K562 (cell line): ENCODE measurements around the gene UGT1A10.

ENCODE experiments used
- BHLHE40 ChIP-seq: IDR thresholded peaks from 2 replicates; pipeline ENCODE4 v1.6.1; 2011; ENCODE audit warnings: low read length, improper control_type of control experiment
- KDM1A ChIP-seq, 2 experiments: fragments of 450-650 bp; IDR thresholded peaks; 2 replicates each; pipeline ENCODE4 v1.6.1; 2016; ENCODE audit warnings: mild to moderate bottlenecking in 2 of 2
- NFIC ChIP-seq: fragments of 450-650 bp; IDR thresholded peaks from 2 replicates; pipeline ENCODE4 v1.6.1; 2017; ENCODE audit warnings: mild to moderate bottlenecking, inconsistent platforms
- RFX7 ChIP-seq: fragments of 250-450 bp; sonication (Bioruptor Pico); IDR thresholded peaks from 2 replicates; pipeline ENCODE4 v1.5.1; 2021; ENCODE audit warnings: mild to moderate bottlenecking
- TF ChIP-seq, protein P1 (sequence below), 2 experiments: fragments of 450-650 bp in 1 of 2; sonication (generic) in 1 of 2; formaldehyde crosslinking in 1 of 2; IDR thresholded peaks in 1 of 2; conservative IDR thresholded peaks in 1 of 2; 2 replicates each; pipeline versions ENCODE4 v1.6.1 to v1.8.1; 2016 to 2023; ENCODE audit warnings: mild to moderate bottlenecking in 2 of 2, moderate library complexity in 2 of 2, inconsistent platforms in 1 of 2, missing genetic modification reagents in 1 of 2
- TF ChIP-seq, protein P2 (sequence below), 3 experiments: IDR thresholded peaks in 2 of 3; conservative IDR thresholded peaks in 1 of 3; 2 replicates each; pipeline ENCODE4 v1.5.1; 2011 to 2012; ENCODE audit warnings: low read length in 3 of 3, mild to moderate bottlenecking in 3 of 3, control low read depth in 2 of 3, improper control_type of control experiment in 1 of 3, inconsistent platforms in 1 of 3, low read depth in 1 of 3, mixed read lengths in 1 of 3, moderate library complexity in 1 of 3; ENCODE audit not compliant: insufficient read depth in 2 of 3

DNA sequence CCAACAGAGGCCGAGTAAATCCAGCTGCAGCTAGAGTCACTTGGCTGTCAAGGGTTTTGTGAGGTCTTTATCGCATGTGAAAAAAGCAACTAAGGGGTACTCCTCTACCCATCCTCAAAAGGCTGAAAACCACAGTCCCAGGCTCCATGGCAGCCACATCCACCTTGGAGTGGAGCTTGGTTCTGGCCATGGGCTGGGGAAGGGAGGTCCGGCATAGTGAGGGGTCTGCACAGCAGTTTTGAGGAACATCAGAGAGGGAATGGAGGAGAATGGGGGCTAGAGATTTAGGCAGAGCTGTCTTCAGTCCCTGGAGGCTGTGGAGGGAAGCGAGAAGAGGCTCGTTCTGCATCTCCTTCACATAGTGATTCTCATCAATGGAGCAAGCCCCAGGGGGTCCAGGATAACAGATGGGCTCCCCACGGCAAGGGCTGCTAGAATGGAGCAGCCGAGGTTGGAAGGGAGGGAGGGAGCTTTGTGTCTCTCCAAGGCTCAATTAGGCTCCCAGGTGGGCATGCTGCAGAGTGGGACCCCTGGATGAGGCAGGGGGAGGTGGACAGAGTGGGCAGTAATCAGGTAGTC lies 162.9 kb downstream of the UGT1A10 start:
- TF ChIP-seq NFIC (no peak), BHLHE40 (no peak), RFX7 (no peak), KDM1A (IDR thresholded peaks at IDR 0.05) (no peak)
- TF ChIP-seq, protein P1, sequence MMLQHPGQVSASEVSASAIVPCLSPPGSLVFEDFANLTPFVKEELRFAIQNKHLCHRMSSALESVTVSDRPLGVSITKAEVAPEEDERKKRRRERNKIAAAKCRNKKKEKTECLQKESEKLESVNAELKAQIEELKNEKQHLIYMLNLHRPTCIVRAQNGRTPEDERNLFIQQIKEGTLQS (IDR thresholded peaks at IDR 0.05) = no peak
- TF ChIP-seq, protein P1 (CRISPR knock-in tag; conservative IDR thresholded peaks at IDR 0.05) = no peak
- TF ChIP-seq, protein P2, sequence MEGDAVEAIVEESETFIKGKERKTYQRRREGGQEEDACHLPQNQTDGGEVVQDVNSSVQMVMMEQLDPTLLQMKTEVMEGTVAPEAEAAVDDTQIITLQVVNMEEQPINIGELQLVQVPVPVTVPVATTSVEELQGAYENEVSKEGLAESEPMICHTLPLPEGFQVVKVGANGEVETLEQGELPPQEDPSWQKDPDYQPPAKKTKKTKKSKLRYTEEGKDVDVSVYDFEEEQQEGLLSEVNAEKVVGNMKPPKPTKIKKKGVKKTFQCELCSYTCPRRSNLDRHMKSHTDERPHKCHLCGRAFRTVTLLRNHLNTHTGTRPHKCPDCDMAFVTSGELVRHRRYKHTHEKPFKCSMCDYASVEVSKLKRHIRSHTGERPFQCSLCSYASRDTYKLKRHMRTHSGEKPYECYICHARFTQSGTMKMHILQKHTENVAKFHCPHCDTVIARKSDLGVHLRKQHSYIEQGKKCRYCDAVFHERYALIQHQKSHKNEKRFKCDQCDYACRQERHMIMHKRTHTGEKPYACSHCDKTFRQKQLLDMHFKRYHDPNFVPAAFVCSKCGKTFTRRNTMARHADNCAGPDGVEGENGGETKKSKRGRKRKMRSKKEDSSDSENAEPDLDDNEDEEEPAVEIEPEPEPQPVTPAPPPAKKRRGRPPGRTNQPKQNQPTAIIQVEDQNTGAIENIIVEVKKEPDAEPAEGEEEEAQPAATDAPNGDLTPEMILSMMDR (IDR thresholded peaks at IDR 0.05 in 2 of 3, conservative IDR thresholded peaks at IDR 0.05 in 1 of 3; ENCODE audit: insufficient read depth in 2 of 3, low read depth in 1 of 3, low read length in 3 of 3) = no peak
